GM18499 (cell line): ENCODE data around the gene EIF4E3.

Source experiments
- ATAC-seq: cut with Tn5 transposase; IDR thresholded peaks from one replicate; pipeline ENCODE4 v1.9.1; 2021; ENCODE audit warnings: moderate number of reproducible peaks; ENCODE audit not compliant: insufficient read depth, unreplicated experiment

Gene EIF4E3

GRCh38 chr3:71692139-71692538 is 33.1 kb downstream of the EIF4E3 start:
- ATAC-seq = no peak

GRCh38 chr3:71690341-71690841 is 34.8 kb downstream of the EIF4E3 start:
- ATAC-seq = no peak

- ATAC-seq = no peak
Measured at GRCh38 chr3:71689291-71689690, 35.9 kb downstream of the EIF4E3 start.

- ATAC-seq = no peak
Measured at GRCh38 chr3:71688121-71688520, 37.1 kb downstream of the EIF4E3 start.

GRCh38 chr3:71685686-71686085 is 39.5 kb downstream of the EIF4E3 start:
- ATAC-seq = no peak

- ATAC-seq = no peak
Measured at GRCh38 chr3:71684757-71685386, 40.3 kb downstream of the EIF4E3 start.

- ATAC-seq = no peak
Measured at GRCh38 chr3:71684046-71684756, 41.0 kb downstream of the EIF4E3 start.

GRCh38 chr3:71681224-71681668 is 44.0 kb downstream of the EIF4E3 start:
- ATAC-seq = no peak

- no peak for ATAC-seq
Measured at GRCh38 chr3:71680603-71681002, 44.6 kb downstream of the EIF4E3 start.

- ATAC-seq = no peak
Measured at GRCh38 chr3:71676931-71677330, 48.3 kb downstream of the EIF4E3 start.

- ATAC-seq = no peak
Measured at GRCh38 chr3:71673486-71673885, 51.7 kb downstream of the EIF4E3 start.

- no peak for ATAC-seq
Measured at GRCh38 chr3:71672807-71673206, 52.4 kb downstream of the EIF4E3 start.

- no peak for ATAC-seq
Measured at GRCh38 chr3:71672340-71672739, 52.9 kb downstream of the EIF4E3 start.

- ATAC-seq = no peak
Measured at GRCh38 chr3:71671216-71671845, 53.9 kb downstream of the EIF4E3 start.

GRCh38 chr3:71662568-71662967 is 62.6 kb downstream of the EIF4E3 start:
- ATAC-seq = no peak

- no peak for ATAC-seq
Measured at GRCh38 chr3:71662056-71662455, 63.1 kb downstream of the EIF4E3 start.

- ATAC-seq = no peak
Measured at GRCh38 chr3:71659864-71660591, 65.2 kb downstream of the EIF4E3 start.

GRCh38 chr3:71657831-71658530 is 67.2 kb downstream of the EIF4E3 start:
- ATAC-seq = no peak

GRCh38 chr3:71655061-71655460 is 70.1 kb downstream of the EIF4E3 start:
- no peak for ATAC-seq

GRCh38 chr3:71653414-71653807 is 71.8 kb downstream of the EIF4E3 start:
- no peak for ATAC-seq
